Measurements from ENCODE around the gene FAM163B.

DNA sequence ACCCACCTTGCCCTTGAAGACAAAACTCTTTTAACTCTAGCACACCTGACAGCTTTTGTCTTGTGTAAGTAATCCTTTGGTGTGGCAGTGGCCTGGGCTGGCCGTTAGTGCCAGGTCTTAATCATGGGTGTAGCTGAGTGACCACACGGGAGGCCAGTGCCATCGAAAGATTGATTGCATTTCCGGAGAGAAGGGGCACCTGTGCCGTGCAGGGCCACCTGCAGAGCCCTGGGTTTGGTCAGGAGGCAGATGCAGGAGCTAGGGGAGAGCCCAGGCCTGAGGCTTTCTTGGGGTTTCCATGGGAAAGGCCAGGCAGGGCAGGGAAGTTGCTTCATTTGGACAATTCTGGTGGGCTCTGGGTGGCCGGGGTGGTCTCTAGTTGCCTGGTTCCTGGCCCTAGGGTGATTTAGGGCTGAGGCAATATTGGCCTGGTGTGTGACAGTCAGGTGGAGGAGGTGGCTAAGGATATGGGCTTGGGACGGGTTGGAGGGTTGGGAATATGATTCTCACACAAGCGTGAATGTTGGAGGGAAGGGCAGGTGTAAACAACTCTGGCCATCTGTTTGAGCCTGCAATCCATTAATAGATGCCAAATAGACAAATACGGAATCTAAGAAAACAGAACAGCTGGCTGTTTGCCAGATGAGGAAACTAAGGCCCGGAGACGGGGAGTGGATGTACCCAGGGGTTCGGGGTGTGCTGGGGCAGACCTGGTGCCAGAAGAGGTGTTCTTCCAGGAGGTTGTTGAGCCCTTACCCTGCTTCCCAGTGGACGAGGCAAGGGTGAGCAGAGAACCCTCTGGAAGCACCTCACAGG lies 31.6 kb upstream of the FAM163B start:
- TF ChIP-seq, protein P1, sequence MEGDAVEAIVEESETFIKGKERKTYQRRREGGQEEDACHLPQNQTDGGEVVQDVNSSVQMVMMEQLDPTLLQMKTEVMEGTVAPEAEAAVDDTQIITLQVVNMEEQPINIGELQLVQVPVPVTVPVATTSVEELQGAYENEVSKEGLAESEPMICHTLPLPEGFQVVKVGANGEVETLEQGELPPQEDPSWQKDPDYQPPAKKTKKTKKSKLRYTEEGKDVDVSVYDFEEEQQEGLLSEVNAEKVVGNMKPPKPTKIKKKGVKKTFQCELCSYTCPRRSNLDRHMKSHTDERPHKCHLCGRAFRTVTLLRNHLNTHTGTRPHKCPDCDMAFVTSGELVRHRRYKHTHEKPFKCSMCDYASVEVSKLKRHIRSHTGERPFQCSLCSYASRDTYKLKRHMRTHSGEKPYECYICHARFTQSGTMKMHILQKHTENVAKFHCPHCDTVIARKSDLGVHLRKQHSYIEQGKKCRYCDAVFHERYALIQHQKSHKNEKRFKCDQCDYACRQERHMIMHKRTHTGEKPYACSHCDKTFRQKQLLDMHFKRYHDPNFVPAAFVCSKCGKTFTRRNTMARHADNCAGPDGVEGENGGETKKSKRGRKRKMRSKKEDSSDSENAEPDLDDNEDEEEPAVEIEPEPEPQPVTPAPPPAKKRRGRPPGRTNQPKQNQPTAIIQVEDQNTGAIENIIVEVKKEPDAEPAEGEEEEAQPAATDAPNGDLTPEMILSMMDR (IDR thresholded peaks at IDR 0.05; ENCODE audit: insufficient read depth, low read length), result no peak
- TF ChIP-seq GABPA (IDR thresholded peaks at IDR 0.05; ENCODE audit: low read depth) (no peak), POLR2AphosphoS5 (IDR thresholded peaks at IDR 0.05; ENCODE audit: low read depth) (no peak), SPI1 (IDR thresholded peaks at IDR 0.05; ENCODE audit: borderline replicate concordance, low read depth) (no peak)
- TF ChIP-seq, protein P2, sequence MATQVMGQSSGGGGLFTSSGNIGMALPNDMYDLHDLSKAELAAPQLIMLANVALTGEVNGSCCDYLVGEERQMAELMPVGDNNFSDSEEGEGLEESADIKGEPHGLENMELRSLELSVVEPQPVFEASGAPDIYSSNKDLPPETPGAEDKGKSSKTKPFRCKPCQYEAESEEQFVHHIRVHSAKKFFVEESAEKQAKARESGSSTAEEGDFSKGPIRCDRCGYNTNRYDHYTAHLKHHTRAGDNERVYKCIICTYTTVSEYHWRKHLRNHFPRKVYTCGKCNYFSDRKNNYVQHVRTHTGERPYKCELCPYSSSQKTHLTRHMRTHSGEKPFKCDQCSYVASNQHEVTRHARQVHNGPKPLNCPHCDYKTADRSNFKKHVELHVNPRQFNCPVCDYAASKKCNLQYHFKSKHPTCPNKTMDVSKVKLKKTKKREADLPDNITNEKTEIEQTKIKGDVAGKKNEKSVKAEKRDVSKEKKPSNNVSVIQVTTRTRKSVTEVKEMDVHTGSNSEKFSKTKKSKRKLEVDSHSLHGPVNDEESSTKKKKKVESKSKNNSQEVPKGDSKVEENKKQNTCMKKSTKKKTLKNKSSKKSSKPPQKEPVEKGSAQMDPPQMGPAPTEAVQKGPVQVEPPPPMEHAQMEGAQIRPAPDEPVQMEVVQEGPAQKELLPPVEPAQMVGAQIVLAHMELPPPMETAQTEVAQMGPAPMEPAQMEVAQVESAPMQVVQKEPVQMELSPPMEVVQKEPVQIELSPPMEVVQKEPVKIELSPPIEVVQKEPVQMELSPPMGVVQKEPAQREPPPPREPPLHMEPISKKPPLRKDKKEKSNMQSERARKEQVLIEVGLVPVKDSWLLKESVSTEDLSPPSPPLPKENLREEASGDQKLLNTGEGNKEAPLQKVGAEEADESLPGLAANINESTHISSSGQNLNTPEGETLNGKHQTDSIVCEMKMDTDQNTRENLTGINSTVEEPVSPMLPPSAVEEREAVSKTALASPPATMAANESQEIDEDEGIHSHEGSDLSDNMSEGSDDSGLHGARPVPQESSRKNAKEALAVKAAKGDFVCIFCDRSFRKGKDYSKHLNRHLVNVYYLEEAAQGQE (IDR thresholded peaks at IDR 0.05; ENCODE audit: insufficient replicate concordance, low read depth), result no peak
